H7 (cell line): Measurements from ENCODE around the gene ETFBKMT. TPM values are rescaled to one million over a fixed set of nuclear protein-coding genes. Genes with fewer than 3 reads are reported as not detected.

ENCODE experiments used
- DNase-seq: peaks from one replicate; pipeline ENCODE4 v3.0.0; 2012
- H3K27me3 ChIP-seq: 2 replicates; pipeline ENCODE4 v1.6.0; 2011; ENCODE audit warnings: mild to moderate bottlenecking, low read length; ENCODE audit not compliant: control insufficient read depth, insufficient read depth
- H3K36me3 ChIP-seq: replicated peaks from 2 replicates; pipeline ENCODE4 v1.5.1; 2011; ENCODE audit warnings: low read length; ENCODE audit not compliant: control insufficient read depth, insufficient read depth
- H3K4me3 ChIP-seq: 2 replicates; pipeline ENCODE4 v1.5.1; 2011; ENCODE audit warnings: low read depth, mild to moderate bottlenecking, control low read depth, low read length, moderate library complexity; ENCODE audit not compliant: insufficient read depth
- total RNA-seq: library from RNA; depleted of rRNA; stranded (reverse); fragments of >200 nt; shearing (Covaris generic); gene quantifications from 2 replicates; pipeline ENCODE4 v1.2.3, GENCODE V29; 2014; rRNA removed

ETFBKMT gene
- total RNA-seq, 1 experiment from 2014 or later, result 1.6 TPM

DNA sequence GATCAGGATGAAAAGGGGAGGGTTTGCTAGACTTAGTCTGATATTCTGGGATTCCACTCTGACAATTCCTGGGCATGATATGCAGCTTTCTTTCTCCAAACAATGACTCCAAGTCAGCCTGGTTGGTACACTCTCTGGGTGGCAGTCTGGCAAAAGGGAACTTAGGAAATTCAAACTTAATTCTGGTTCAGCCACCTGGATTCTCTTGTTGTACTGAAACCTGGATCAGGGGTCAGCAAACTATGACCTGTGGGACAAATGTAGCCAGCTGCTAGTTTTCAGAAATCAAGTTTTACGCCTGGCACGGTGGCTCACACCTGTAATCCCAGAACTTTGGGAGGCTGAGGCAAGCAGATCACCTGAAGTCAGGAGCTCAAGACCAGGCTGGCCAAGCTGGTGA lies 63.1 kb downstream of the ETFBKMT start:
- Histone ChIP-seq H3K36me3 (no peaks in the 10 kb centered on the region), H3K4me3 (no peak overlapping the region), H3K27me3 (no peaks in the 10 kb centered on the region)
- DNase-seq, result no peak

Other genes starting within 250 kb of the ETFBKMT start
- 14.2 and 22.7 TPM in 2 replicates for gene DENND5B, start 68.6 kb upstream of the ETFBKMT start, total RNA-seq
- gene AMN1, start 69.3 kb downstream of the ETFBKMT start, total RNA-seq, result 19.2 and 23.4 TPM in 2 replicates